HT-29 (cell line): ENCODE measurements around the gene WNK2. TPM values are rescaled to one million over a fixed set of nuclear protein-coding genes. Genes with fewer than 3 reads are reported as not detected.
"Not testable (repeated sequence)": the region's sequence is repeated elsewhere in the genome, so short reads cannot be mapped to it uniquely, and the experiment has no call there.

ENCODE experiments used
- DNase-seq: peaks from one replicate; pipeline ENCODE4 v3.0.0-alpha.2; 2015; ENCODE audit warnings: low spot score
- total RNA-seq: library from RNA; depleted of rRNA; stranded (reverse); fragments of >200 nt; shearing (Covaris generic); gene quantifications from 2 replicates; pipeline ENCODE4 v1.2.3, GENCODE V29; 2014

WNK2 gene
- total RNA-seq, 1 experiment from 2014 or later, result 28.6 TPM

DNA sequence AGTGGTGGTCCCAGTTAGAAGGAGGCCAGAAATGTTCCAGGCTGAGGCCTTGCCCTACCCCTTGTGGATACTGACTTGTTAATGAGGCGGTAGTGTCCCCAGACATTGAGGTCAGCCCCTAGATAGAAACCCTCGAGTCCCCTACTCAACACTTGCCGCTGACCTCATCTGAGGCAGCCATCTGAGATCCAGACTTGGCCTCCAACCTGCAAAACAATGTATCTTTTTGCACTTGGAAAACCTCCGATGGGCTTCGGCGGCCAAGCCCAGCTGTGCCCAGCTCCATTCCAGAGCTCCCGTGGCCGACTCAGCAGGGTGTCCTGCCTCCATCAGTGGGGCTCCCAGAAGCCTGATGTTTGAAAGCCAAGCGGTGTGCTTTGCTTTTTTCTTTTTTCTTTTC is 122.1 kb downstream of the WNK2 start:
- no peak for DNase-seq

GRCh38 chr9:93306579-93307091 is 122.7 kb downstream of the WNK2 start:
- no peak for DNase-seq

DNA sequence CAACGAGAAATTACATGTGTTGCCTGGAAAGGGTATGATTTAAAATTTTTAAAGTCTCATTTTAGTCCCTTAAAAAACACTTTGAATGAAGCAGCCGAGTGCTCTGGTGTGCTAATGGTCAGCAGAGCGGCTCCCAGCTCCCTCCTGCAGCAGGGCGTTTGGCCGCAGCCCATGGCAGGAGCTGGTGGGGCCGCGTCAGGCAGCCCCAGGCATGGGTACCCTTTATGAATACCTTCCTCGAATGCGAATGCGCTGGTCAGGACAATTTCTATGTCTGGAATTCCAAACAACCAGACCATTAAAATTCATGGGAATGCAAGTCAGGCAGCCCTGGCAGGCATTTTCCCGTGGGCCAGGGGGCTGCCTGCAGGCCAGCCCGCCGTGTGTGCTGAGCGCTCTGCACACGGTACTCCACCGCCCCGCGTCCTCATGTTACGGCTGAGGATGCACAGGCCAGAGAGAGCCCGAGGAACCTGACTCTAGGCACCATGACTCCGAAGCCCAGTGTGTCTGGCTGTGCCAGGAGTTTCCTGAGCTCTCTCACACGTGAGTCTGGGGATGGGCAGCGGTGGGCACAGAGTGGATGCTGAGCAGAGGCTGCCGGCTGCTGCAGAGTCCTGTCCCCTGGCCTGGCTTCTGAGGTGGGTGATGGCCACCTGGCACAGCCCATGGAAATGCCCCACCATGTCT is 123.7 kb downstream of the WNK2 start:
- DNase-seq, result no peak

GRCh38 chr9:93308158-93308602 is 124.2 kb downstream of the WNK2 start:
- no peak for DNase-seq

DNA sequence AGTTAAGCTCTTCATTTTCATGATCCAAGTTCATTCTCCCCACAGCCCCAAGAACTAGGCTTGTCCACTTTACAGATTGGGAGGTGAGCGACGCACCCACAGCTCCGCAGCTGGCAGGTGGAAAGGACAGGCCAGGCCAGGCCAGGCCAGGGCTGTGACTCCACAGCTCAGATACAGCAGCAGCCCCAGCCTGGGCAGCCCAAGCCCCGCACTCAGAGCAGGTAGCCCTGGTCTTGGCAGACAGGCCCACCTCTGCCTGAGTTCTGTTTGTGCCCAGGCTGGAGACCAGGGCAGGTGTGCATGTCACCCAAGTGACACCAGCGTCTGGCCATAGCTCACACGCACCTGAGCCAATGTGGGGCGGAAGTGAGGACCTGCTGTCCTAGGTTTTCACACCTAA is 124.7 kb downstream of the WNK2 start:
- no peak for DNase-seq

DNA sequence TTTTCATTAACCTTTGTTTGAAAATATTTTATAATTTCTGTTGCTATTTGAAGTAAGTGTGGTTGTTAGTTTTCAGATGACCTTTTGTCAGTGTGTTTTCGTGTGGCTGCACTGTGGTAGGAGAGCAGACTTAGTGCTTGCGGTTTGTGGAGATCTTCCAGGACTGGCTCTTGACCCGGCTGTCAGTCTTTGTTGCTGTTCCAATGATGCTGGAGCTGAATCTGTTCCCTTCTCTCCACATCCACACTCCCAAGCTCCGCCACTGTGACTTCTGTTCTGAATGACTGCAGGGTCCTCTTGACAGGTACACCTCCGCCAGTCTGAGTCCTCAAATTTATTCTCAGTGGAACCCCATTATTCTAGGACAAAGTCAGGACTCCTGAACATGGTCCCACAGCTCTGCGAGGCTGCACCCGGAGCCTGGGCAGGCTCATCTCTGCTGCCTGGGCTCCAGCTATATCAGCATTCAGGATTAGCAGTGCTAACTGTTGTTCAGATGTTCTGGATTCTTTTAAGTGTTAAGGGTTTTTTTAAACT is 126.0 kb downstream of the WNK2 start:
- no peak for DNase-seq

GRCh38 chr9:93315118-93315517 is 131.2 kb downstream of the WNK2 start:
- no peak for DNase-seq

DNA sequence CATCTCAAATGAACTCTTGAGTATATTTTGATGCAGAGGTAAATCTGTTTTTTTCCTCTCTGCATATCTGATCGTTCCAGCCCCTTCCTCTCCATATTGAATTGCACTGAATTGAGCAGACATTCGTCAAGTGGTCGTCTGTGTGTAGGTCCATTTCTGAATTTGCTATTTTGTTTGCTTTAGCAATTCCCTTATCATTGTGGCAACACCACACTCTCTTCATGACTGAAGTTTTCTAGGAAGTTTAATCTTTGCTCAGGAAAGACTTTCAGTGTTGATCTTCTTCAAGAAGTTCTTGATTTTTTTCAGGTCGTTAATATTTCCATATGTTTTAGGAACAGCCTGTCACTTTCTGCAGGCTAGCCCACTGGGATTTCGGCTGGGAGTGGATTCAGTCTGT is 132.0 kb downstream of the WNK2 start:
- DNase-seq, result no peak

GRCh38 chr9:93316726-93317494 is 133.0 kb downstream of the WNK2 start:
- DNase-seq, result no peak

DNA sequence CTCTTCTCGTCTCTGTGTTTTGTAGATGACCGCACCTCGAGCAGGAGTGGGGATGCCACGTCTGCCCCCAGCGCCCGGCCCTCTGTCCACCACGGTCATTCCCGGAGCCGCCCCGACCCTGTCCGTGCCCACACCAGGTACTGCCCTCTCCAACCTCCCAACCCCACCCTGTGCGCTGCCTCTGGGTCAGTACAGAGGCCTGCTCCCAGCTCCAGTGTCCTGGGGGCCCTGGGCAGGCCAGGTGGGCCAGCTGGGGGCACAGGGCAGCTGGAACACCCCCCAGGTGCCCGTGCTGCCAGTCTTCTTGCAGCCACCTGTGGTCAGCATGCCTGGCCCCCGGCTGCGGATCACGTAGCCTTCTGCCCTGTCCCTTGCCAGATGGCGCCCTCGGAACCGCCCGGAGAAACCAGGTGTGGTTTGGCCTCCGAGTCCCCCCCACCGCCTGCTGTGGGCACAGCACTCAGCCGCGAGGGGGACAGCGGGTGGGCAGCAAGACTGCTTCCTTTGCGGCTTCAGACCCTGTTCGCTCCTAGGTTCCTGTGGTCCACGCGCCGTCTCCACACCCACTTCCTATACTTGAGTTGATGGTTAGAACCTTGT is 133.7 kb downstream of the WNK2 start:
- DNase-seq, result no peak

GRCh38 chr9:93318480-93318879 is 134.5 kb downstream of the WNK2 start:
- no peak for DNase-seq

GRCh38 chr9:93319301-93319991 is 135.5 kb downstream of the WNK2 start:
- no peak for DNase-seq

- DNase-seq, result no peak
Observed at GRCh38 chr9:93319992-93320500, 136.1 kb downstream of the WNK2 start.

DNA sequence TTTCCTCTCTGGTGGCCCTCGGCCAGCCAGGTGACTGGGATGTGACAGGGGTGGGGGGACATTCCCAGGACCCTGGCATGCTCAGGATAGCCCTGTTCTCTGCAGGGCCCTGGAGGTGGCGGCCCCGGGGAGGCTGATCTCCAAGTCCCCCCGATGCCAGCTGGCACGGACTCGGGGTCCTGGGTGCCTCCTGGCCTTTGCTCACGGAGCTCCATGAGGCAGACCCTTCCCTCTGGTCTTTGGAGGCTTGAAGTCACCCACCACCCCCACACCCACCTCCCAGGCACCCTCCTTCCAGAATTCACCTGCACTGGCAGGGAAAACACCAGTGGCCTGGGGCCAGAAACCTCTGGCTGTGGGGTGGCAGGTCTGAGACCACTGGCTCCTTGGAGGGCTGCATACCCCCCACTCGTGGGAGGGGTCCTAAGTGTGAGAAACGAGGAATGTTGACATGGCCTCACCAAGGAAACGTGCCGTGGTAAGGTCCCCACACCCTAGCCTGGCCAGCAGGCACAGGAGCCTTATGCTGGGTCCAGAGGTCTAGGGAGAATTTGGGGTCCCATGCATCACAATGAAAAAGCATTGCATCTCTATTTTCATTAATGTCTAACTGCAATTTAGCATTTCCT is 136.8 kb downstream of the WNK2 start:
- no peak for DNase-seq

GRCh38 chr9:93321220-93321610 is 137.3 kb downstream of the WNK2 start:
- DNase-seq, result no peak

- not testable (repeated sequence) for DNase-seq
Observed at GRCh38 chr9:93323446-93323954, 139.6 kb downstream of the WNK2 start.

DNA sequence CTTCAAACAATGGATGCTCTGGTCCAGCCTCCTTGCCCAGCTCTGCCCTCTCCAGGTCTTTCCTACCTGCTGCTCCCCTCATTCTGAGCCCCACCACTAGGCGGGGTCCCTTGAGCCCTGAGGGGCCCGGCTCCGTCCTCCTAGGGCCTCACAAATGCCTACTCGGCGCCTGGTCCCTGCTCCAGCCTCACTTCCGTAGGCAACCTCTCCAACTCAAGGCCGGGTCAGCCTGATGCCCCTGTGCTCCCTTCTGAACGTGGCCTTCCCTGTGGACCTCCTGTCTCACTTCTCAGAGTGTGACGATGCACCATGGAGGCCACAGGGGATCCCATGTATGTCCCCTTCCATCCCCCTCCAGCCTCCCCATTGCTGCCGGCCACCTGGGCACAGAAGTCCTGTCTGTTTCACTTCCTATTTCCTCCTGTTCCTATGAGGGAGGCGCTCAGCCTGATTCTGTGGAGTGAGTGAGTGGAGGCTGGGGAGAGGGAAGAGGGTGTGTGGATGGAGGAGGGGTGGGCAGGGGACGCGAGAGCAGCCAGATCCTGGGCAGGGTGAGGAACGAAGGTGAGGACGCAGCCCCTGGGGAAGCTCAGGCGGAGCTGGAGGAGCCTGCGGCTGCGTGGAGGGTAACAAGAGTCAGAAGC is 140.4 kb downstream of the WNK2 start:
- DNase-seq, result no peak

GRCh38 chr9:93325307-93326035 is 141.5 kb downstream of the WNK2 start:
- DNase-seq, result no peak

GRCh38 chr9:93326056-93326455 is 142.1 kb downstream of the WNK2 start:
- DNase-seq, result no peak

- no peak for DNase-seq
Observed at GRCh38 chr9:93326654-93327053, 142.7 kb downstream of the WNK2 start.
